ENCODE data around the gene NELL1.

Gene NELL1

DNA sequence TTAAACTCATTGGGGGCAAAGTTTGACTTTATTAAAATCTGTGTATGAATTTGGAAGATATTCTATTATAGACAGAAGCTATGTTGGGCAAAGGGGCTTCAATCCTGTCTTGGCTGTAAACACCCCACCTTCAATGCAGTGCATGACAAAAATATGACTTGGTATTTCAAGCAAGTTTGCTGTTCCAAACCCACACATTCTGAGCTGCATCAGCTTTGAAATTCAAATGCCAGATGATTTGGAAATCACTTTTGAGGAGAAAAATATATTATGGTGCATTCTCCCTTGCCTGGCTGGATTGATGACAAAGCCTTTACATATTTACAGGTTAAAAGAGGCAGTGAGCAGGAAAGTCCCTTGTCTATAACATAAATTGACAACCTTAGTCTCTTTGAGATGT, 760.0 kb downstream of the NELL1 start:
- DNase-seq (ENCODE audit: low read depth in 1 of 2, low spot score in 1 of 2): no peak
- no peak for TF ChIP-seq SPI1 (IDR thresholded peaks at IDR 0.05; ENCODE audit: borderline replicate concordance, low read depth)
- TF ChIP-seq, protein P1, sequence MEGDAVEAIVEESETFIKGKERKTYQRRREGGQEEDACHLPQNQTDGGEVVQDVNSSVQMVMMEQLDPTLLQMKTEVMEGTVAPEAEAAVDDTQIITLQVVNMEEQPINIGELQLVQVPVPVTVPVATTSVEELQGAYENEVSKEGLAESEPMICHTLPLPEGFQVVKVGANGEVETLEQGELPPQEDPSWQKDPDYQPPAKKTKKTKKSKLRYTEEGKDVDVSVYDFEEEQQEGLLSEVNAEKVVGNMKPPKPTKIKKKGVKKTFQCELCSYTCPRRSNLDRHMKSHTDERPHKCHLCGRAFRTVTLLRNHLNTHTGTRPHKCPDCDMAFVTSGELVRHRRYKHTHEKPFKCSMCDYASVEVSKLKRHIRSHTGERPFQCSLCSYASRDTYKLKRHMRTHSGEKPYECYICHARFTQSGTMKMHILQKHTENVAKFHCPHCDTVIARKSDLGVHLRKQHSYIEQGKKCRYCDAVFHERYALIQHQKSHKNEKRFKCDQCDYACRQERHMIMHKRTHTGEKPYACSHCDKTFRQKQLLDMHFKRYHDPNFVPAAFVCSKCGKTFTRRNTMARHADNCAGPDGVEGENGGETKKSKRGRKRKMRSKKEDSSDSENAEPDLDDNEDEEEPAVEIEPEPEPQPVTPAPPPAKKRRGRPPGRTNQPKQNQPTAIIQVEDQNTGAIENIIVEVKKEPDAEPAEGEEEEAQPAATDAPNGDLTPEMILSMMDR (IDR thresholded peaks at IDR 0.05; ENCODE audit: insufficient read depth, low read length): no peak
- TF ChIP-seq, protein P2, sequence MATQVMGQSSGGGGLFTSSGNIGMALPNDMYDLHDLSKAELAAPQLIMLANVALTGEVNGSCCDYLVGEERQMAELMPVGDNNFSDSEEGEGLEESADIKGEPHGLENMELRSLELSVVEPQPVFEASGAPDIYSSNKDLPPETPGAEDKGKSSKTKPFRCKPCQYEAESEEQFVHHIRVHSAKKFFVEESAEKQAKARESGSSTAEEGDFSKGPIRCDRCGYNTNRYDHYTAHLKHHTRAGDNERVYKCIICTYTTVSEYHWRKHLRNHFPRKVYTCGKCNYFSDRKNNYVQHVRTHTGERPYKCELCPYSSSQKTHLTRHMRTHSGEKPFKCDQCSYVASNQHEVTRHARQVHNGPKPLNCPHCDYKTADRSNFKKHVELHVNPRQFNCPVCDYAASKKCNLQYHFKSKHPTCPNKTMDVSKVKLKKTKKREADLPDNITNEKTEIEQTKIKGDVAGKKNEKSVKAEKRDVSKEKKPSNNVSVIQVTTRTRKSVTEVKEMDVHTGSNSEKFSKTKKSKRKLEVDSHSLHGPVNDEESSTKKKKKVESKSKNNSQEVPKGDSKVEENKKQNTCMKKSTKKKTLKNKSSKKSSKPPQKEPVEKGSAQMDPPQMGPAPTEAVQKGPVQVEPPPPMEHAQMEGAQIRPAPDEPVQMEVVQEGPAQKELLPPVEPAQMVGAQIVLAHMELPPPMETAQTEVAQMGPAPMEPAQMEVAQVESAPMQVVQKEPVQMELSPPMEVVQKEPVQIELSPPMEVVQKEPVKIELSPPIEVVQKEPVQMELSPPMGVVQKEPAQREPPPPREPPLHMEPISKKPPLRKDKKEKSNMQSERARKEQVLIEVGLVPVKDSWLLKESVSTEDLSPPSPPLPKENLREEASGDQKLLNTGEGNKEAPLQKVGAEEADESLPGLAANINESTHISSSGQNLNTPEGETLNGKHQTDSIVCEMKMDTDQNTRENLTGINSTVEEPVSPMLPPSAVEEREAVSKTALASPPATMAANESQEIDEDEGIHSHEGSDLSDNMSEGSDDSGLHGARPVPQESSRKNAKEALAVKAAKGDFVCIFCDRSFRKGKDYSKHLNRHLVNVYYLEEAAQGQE (IDR thresholded peaks at IDR 0.05; ENCODE audit: insufficient replicate concordance, low read depth): no peak
- Histone ChIP-seq H3K27me3 (ENCODE audit: insufficient read depth, poor library complexity, severe bottlenecking) (no peaks in the 10 kb centered on the region), H3K27ac (replicated peaks) (no peak overlapping the region), H3K4me3 (replicated peaks; ENCODE audit: insufficient read depth, low read length) (no peak overlapping the region)

DNA sequence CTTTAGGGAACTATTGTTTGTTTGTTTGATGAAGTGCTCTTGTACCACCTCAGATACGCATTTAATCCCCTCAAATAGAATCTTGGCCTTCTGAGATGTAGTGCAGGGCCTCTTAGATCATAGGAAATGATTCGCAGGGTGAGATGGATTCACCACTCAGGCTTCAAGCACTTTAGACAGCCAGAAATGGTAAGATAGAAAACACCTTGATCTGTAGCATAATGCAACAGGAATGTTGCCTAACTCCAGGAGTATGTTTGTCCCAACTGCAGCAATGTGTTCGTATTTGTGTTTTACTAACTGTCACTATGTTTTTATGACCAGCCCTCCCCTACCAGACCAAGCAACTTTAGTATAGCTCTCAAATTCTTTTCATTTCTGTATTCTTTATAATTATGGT, 761.2 kb downstream of the NELL1 start:
- Histone ChIP-seq H3K27ac (replicated peaks) (no peak overlapping the region), H3K27me3 (ENCODE audit: insufficient read depth, poor library complexity, severe bottlenecking) (no peaks in the 10 kb centered on the region), H3K4me3 (replicated peaks; ENCODE audit: insufficient read depth, low read length) (no peak overlapping the region)
- DNase-seq (ENCODE audit: low read depth in 1 of 2, low spot score in 1 of 2): no peak
- TF ChIP-seq POLR2AphosphoS5 (IDR thresholded peaks at IDR 0.05; ENCODE audit: low read depth) (no peak), SPI1 (IDR thresholded peaks at IDR 0.05; ENCODE audit: borderline replicate concordance, low read depth) (no peak)

DNA sequence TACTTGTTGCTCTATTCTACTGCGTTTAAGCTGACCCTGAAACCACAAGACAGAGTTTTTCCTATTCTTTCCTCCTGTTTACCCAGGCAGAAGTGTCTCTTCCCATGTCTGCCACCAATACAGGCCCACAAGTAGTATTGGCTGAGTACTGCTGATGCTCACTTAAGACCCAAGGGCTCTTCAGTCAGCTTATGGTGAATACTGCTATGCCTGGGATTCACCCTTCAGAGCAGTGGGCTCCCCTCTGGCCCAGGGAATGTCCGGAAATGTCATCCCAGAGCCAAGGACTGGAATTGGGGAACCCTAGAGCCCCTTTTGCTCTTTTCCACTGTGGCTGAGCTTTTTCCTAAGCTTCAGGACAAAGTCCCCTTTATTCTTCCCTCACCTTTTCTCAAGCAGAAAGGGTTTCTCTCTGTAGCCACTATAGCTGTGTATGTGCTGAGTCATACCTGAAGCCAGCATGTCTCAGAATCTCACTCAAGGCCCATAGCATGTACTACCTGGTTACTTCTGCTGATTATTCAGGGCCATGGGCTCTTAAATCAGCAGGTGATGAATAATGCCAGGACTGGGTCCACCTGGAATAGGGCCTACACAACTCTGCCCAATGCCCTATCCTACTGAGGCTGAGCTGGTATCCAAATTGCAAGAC, 777.7 kb downstream of the NELL1 start:
- TF ChIP-seq SPI1 (IDR thresholded peaks at IDR 0.05; ENCODE audit: borderline replicate concordance, low read depth) (no peak), POLR2AphosphoS5 (IDR thresholded peaks at IDR 0.05; ENCODE audit: low read depth) (no peak)
- DNase-seq (ENCODE audit: low read depth in 1 of 2, low spot score in 1 of 2): no peak
- Histone ChIP-seq H3K4me3 (replicated peaks; ENCODE audit: insufficient read depth, low read length) (no peak overlapping the region), H3K27me3 (ENCODE audit: insufficient read depth, poor library complexity, severe bottlenecking) (no peaks in the 10 kb centered on the region), H3K27ac (replicated peaks) (no peak overlapping the region)

DNA sequence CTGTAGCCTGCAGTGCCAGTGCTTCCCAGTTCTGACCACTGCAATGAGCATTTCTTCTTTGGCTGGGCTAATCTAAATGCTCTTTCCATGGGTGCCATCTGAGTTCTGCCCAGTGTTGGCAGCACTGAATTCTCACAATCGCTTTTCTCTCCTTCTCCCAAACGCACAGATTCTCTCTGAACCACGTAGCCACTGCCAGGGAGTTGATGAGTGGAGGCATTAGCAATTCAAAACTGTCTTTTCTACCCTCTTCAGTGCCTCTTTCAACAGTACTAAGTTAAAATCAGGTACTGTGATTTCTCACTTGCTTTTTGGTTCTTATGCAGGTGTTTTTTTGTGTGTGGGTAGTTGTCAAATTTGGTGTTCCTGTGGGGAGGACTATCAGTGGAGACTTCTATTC, 778.5 kb downstream of the NELL1 start:
- Histone ChIP-seq H3K27ac (replicated peaks) (no peak overlapping the region), H3K4me3 (replicated peaks; ENCODE audit: insufficient read depth, low read length) (no peak overlapping the region), H3K27me3 (ENCODE audit: insufficient read depth, poor library complexity, severe bottlenecking) (no peaks in the 10 kb centered on the region)
- no peak for TF ChIP-seq GABPA (IDR thresholded peaks at IDR 0.05; ENCODE audit: low read depth)
- no peak for TF ChIP-seq POLR2AphosphoS5 (IDR thresholded peaks at IDR 0.05; ENCODE audit: low read depth)
- TF ChIP-seq, protein P1 (IDR thresholded peaks at IDR 0.05; ENCODE audit: insufficient read depth, low read length): no peak
- TF ChIP-seq, protein P2 (IDR thresholded peaks at IDR 0.05; ENCODE audit: insufficient replicate concordance, low read depth): no peak
- no peak for TF ChIP-seq SPI1 (IDR thresholded peaks at IDR 0.05; ENCODE audit: borderline replicate concordance, low read depth)
- DNase-seq (ENCODE audit: low read depth in 1 of 2, low spot score in 1 of 2): no peak

DNA sequence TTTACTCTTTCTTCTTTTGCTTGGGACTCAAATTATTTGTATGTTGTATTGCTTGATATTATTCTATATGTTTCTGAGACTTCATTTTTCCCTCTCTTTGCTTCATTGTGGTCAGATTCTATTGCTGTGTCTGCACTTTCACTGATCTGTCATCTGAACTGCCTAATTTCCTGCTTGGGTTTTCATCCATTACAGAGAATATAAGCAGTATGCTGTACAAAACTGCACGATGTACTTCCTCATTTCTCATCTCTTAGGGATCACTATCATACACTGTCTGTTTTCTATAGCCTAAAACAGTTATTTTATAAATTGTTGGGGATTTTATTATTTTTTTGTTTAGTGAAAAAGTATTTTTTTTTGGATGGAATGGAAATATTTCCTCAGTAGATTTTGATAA, 786.8 kb downstream of the NELL1 start:
- H3K4me3 ChIP-seq (replicated peaks; ENCODE audit: insufficient read depth, low read length): no peak overlapping the region
- H3K27me3 ChIP-seq (ENCODE audit: insufficient read depth, poor library complexity, severe bottlenecking): no peaks in the 10 kb centered on the region
- TF ChIP-seq, protein P1 (IDR thresholded peaks at IDR 0.05; ENCODE audit: insufficient read depth, low read length): no peak
- TF ChIP-seq, protein P2 (IDR thresholded peaks at IDR 0.05; ENCODE audit: insufficient replicate concordance, low read depth): no peak
- no peak for TF ChIP-seq SPI1 (IDR thresholded peaks at IDR 0.05; ENCODE audit: borderline replicate concordance, low read depth)
- TF ChIP-seq POLR2AphosphoS5 (IDR thresholded peaks at IDR 0.05; ENCODE audit: low read depth): no peak
- TF ChIP-seq GABPA (IDR thresholded peaks at IDR 0.05; ENCODE audit: low read depth): no peak
- DNase-seq (ENCODE audit: low read depth in 1 of 2, low spot score in 1 of 2): no peak
- H3K27ac ChIP-seq (replicated peaks): no peak overlapping the region
